ENCODE measurements around the gene KCNJ10.

DNA sequence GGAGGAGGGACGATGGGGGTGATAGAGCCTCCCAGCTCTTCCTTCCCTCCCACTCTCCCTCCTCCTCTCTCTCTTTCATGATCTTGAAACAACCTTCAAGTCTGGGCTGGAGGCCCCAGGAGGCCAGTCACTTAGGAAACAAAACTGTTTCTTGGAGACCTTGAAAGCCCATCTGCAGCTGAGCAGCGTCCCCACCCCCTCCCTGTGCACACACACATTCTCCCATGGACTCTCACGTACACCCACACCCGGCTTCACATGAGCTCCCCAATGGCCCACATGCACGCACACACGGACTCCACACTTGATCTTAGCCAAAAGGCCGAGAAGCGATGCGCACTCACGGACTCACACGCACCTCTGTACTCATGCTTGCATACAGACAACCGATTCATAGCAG lies 42.4 kb upstream of the KCNJ10 start:
- TF ChIP-seq TAF1 (IDR thresholded peaks at IDR 0.05; ENCODE audit: borderline replicate concordance, low read depth, low read length) = no peak
- TF ChIP-seq POLR2A (IDR thresholded peaks at IDR 0.05; ENCODE audit: low read depth, low read length) = no peak
- TF ChIP-seq POLR2AphosphoS5 (IDR thresholded peaks at IDR 0.05; ENCODE audit: low read depth, low read length) = no peak
